Endothelial cell of umbilical vein (primary cell): ENCODE measurements around the gene MRPL34. TPM values are rescaled to one million over a fixed set of nuclear protein-coding genes. Genes with fewer than 3 reads are reported as not detected.

Experiments
- BruUV-seq: library from RNA; stranded (reverse); fragments of 400-500 nt; replicated peaks from 2 replicates; lab custom pipeline; 2021; lab: Mats Ljungman, UMichigan
- CTCF ChIA-PET: fragments of 300-600, 350-600 bp; sonication (Branson Sonifier 250); formaldehyde crosslinking; loops from one replicate; lab custom pipeline; 2021; ENCODE audit warnings: antibody characterized with exemption, inconsistent platforms; lab: Charles Lee
- POLR2A ChIA-PET: fragments of 300-600, 350-600 bp; sonication (Branson Sonifier 250); formaldehyde crosslinking; loops from one replicate; lab custom pipeline; 2021; ENCODE audit warnings: antibody characterized with exemption, inconsistent platforms; lab: Charles Lee
- DNase-seq: peaks from one replicate; pipeline ENCODE4 v3.0.0-alpha.2; 2011; ENCODE audit warnings: low read depth, low spot score
- FAIRE-seq: peaks from 2 replicates; lab custom pipeline; 2011; peaks lifted over from hg19 to GRCh38; lab: Jason Lieb, UNC
- H2AFZ ChIP-seq: 2 replicates; pipeline ENCODE4 v1.6.0; 2012; ENCODE audit warnings: low read depth, low read length, control low read depth, inconsistent platforms
- H3K27ac ChIP-seq: 2 replicates; pipeline ENCODE4 v1.5.1; 2011; ENCODE audit warnings: low read depth, mild to moderate bottlenecking, control low read depth, low read length, moderate library complexity; ENCODE audit not compliant: insufficient read depth
- H3K27me3 ChIP-seq, 2 experiments: 2 replicates each; pipeline versions ENCODE4 v1.6.0 to v1.6.1; 2011; ENCODE audit warnings: low read length in 2 of 2, mixed read lengths in 1 of 2; ENCODE audit not compliant: control insufficient read depth in 2 of 2, insufficient read depth in 2 of 2
- H3K36me3 ChIP-seq, 2 experiments: 2 replicates in 1 of 2; 3 replicates in 1 of 2; pipeline ENCODE4 v1.5.1; 2011; ENCODE audit warnings: low read length in 2 of 2, mild to moderate bottlenecking in 1 of 2, moderate library complexity in 1 of 2; ENCODE audit not compliant: control insufficient read depth in 2 of 2, insufficient read depth in 2 of 2; ENCODE audit errors: extremely low read depth in 1 of 2
- H3K4me1 ChIP-seq: 3 replicates; pipeline ENCODE4 v1.5.1; 2011; ENCODE audit warnings: mild to moderate bottlenecking, low read length; ENCODE audit not compliant: control insufficient read depth, insufficient read depth; ENCODE audit errors: extremely low read depth
- H3K4me2 ChIP-seq: 2 replicates; pipeline ENCODE4 v1.6.1; 2011; ENCODE audit warnings: low read length, control low read depth, mixed read lengths; ENCODE audit not compliant: insufficient read depth
- H3K4me3 ChIP-seq, 3 experiments: fragments of 200-600 bp in 1 of 3; sonication (generic), shearing (Covaris generic) in 1 of 3; replicated peaks in 1 of 3; 2 replicates each; pipeline ENCODE4 v1.5.1; 2011 to 2016; ENCODE audit warnings: control low read depth in 3 of 3, low read length in 3 of 3, mild to moderate bottlenecking in 2 of 3, inconsistent platforms in 1 of 3, low read depth in 1 of 3, moderate library complexity in 1 of 3; ENCODE audit not compliant: insufficient read depth in 1 of 3
- H3K79me2 ChIP-seq: 2 replicates; pipeline ENCODE4 v1.6.0; 2012; ENCODE audit warnings: low read length, inconsistent platforms; ENCODE audit not compliant: control insufficient read depth, insufficient read depth
- H3K9ac ChIP-seq: replicated peaks from 2 replicates; pipeline ENCODE3; 2011; ENCODE audit warnings: low read length, control low read depth; ENCODE audit not compliant: insufficient read depth; ENCODE audit errors: extremely low read depth
- H3K9me1 ChIP-seq: replicated peaks from 3 replicates; pipeline ENCODE4 v1.6.0; 2011; ENCODE audit warnings: mild to moderate bottlenecking, low read length; ENCODE audit not compliant: control insufficient read depth, insufficient read depth; ENCODE audit errors: extremely low read depth
- H3K9me3 ChIP-seq: replicated peaks from 2 replicates; pipeline ENCODE4 v1.5.1; 2012; ENCODE audit warnings: low read length, inconsistent platforms; ENCODE audit not compliant: control insufficient read depth, insufficient read depth
- H4K20me1 ChIP-seq: replicated peaks from 2 replicates; pipeline ENCODE3; 2011; ENCODE audit warnings: mild to moderate bottlenecking, low read length; ENCODE audit not compliant: control insufficient read depth, insufficient read depth; ENCODE audit errors: extremely low read depth
- CTCF ChIP-seq, 2 donors: IDR thresholded peaks; 1 replicate in 1 of 2; 2 replicates in 1 of 2; pipeline ENCODE4 v1.5.1; 2011; ENCODE audit warnings: low read length in 2 of 2, mild to moderate bottlenecking in 2 of 2, moderate library complexity in 2 of 2, control low read depth in 1 of 2, inconsistent platforms in 1 of 2, low read depth in 1 of 2; ENCODE audit not compliant: insufficient read depth in 1 of 2; ENCODE audit errors: extremely low read depth in 1 of 2
- EZH2 ChIP-seq: IDR thresholded peaks from 2 replicates; pipeline ENCODE4 v1.6.1; 2012; ENCODE audit warnings: borderline replicate concordance, low read depth, mild to moderate bottlenecking, moderate library complexity, low read length, inconsistent platforms; ENCODE audit not compliant: severe bottlenecking
- FOS ChIP-seq: IDR thresholded peaks from 2 replicates; pipeline ENCODE4 v1.6.1; 2011; ENCODE audit warnings: mild to moderate bottlenecking, low read length, moderate library complexity, borderline replicate concordance; ENCODE audit not compliant: insufficient read depth
- GATA2 ChIP-seq: IDR thresholded peaks from 2 replicates; pipeline ENCODE4 v1.7.0; 2011; ENCODE audit warnings: low read depth, mild to moderate bottlenecking, moderate library complexity, mixed read lengths, low read length; ENCODE audit not compliant: insufficient read length, insufficient read depth
- JUN ChIP-seq: IDR thresholded peaks from 2 replicates; pipeline ENCODE4 v1.6.1; 2011; ENCODE audit warnings: borderline replicate concordance, low read depth; ENCODE audit not compliant: insufficient read length, insufficient read depth
- MAX ChIP-seq: IDR thresholded peaks from 2 replicates; pipeline ENCODE4 v1.6.1; 2011; ENCODE audit not compliant: insufficient read depth, insufficient read length
- MYC ChIP-seq: IDR thresholded peaks from one replicate; pipeline ENCODE4 v1.6.1; 2011; ENCODE audit warnings: mild to moderate bottlenecking, low read depth, low read length
- POLR2A ChIP-seq: IDR thresholded peaks from 2 replicates; pipeline ENCODE4 v1.6.1; 2012; ENCODE audit warnings: low read depth, mild to moderate bottlenecking, control low read depth, low read length
- POLR2AphosphoS5 ChIP-seq: IDR thresholded peaks from 2 replicates; pipeline ENCODE4 v1.6.1; 2012; ENCODE audit warnings: low read depth, mild to moderate bottlenecking, control low read depth, low read length, moderate library complexity; ENCODE audit not compliant: insufficient read depth
- dilution Hi-C: fragments of 300-500 bp; cut with MboI; formaldehyde crosslinking; loops from one replicate; pipeline ENCODE4 v1.15.0; 2019; ENCODE audit warnings: low sequenced_read_pairs; ENCODE audit not compliant: extremely low pct_ligation_motif_present
- intact Hi-C: fragments of 100-400 bp; cut with micrococcal nuclease; formaldehyde crosslinking; loops from one replicate; pipeline ENCODE4 v1.10.0; 2022
- polyA plus RNA-seq, 4 experiments: library from polyadenylated mRNA; depleted of rRNA in 3 of 4; stranded (reverse) in 3 of 4; unstranded in 1 of 4; fragments of >200 nt; gene quantifications; 2 replicates each; pipeline versions ENCODE4 v1.2.1 to v1.2.3, GENCODE V29; 2011 to 2012; ENCODE audit warnings: missing spikeins in 1 of 4
- total RNA-seq: library from RNA; stranded (reverse); gene quantifications from 2 replicates; pipeline ENCODE4 v1.2.3, GENCODE V29; 2021

MRPL34 gene
- total and polyA plus RNA-seq, 2 donors (not counting 3 experiments of a cell fraction or from before 2014, with no cell fraction given): 45.5 to 55.7 TPM

GRCh38 chr19:17266589-17266974, 39.1 kb upstream of the MRPL34 start:
- BruUV-seq: no TSS peak
- ChIA-PET CTCF (interaction anchor here (0.8 to 2.7 kb wide), 3 partner anchors 9 to 31 kb away, joined by 3 to 15 read pairs (median 8); partner anchors contain the start of gene ANKLE1), POLR2A (interaction anchor here (0.8 to 1.2 kb wide), 2 partner anchors 15 to 52 kb away, joined by 3 to 5 read pairs; partner anchors contain the start of genes ANKLE1 and USE1)
- H4K20me1 ChIP-seq: no peaks in the 10 kb centered on the region
- H3K4me3 ChIP-seq: no peak overlapping the region
- no peak overlapping the region for H3K27ac ChIP-seq
- TF ChIP-seq POLR2A (no peak), FOS (no peak), MYC (no peak)
- H3K4me1 ChIP-seq: peaks cover 18% of the 10 kb centered on the region
- H3K9ac ChIP-seq: no peak overlapping the region
- no peaks in the 10 kb centered on the region for H3K9me3 ChIP-seq
- FAIRE-seq (no peak), DNase-seq (no peak)
- intact Hi-C loops (loop anchor here (2.0 kb wide), 3 partner anchors 32 to 370 kb away; partner anchors contain the start of gene OCEL1), dilution Hi-C loops (no loop called here)
- H3K4me2 ChIP-seq: no peak overlapping the region
- H3K79me2 ChIP-seq: peaks cover 14% of the 10 kb centered on the region
- no peaks in the 10 kb centered on the region for H3K27me3 ChIP-seq
- H3K36me3 ChIP-seq: peaks cover 6 to 7% of the 10 kb centered on the region in 2 experiments
- H3K9me1 ChIP-seq: no peaks in the 10 kb centered on the region
- H2AFZ ChIP-seq: peak overlapping the region; percentile 21

- intact Hi-C loops (loop anchor here (1.0 to 2.0 kb wide), 4 partner anchors 15 to 370 kb away; partner anchors contain the start of gene OCEL1), dilution Hi-C loops (no loop called here)
- TSS peak; percentile 84 for BruUV-seq
Observed at GRCh38 chr19:17266975-17267788, 38.5 kb upstream of the MRPL34 start, which contains the start of gene BABAM1. Gene BABAM1, plus strand, starts transcription at chr19:17267443. Its CDS starts 1,364 bp downstream, at chr19:17268807.

More at GRCh38 chr19:17266975-17267788, 38.5 kb upstream of the MRPL34 start, which contains the start of gene BABAM1:
- Histone ChIP-seq H4K20me1 (no peaks in the 10 kb centered on the region), H3K4me1 (peaks cover 18% of the 10 kb centered on the region), H3K4me3 (peak within 1 kb of the TSS; percentile 95 to 99 (median 99)), H3K27me3 (no peaks in the 10 kb centered on the region), H3K9me1 (no peaks in the 10 kb centered on the region), H3K9me3 (no peaks in the 10 kb centered on the region), H2AFZ (peak within 1 kb of the TSS; percentile 41), H3K36me3 (peaks cover 6 to 11% of the 10 kb centered on the region in 2 experiments), H3K27ac (peak within 1 kb of the TSS; percentile 56), H3K4me2 (peak within 1 kb of the TSS; percentile 95), H3K9ac (peak within 1 kb of the TSS; percentile 87), H3K79me2 (peaks cover 14% of the 10 kb centered on the region)
- TF ChIP-seq POLR2AphosphoS5 (peak; percentile 89), FOS (no peak), GATA2 (no peak), CTCF (IDR thresholded peaks at IDR 0.05; ENCODE audit: extremely low read depth in 1 of 2, insufficient read depth in 1 of 2, low read depth in 1 of 2, low read length in 2 of 2) (no peak), POLR2A (peak; percentile 82), JUN (no peak), MYC (no peak), MAX (no peak), EZH2 (peak; percentile 87)
- POLR2A ChIA-PET: interaction anchor here (0.8 to 1.2 kb wide), 2 partner anchors 14 to 52 kb away, joined by 3 to 5 read pairs; partner anchors contain the start of genes ANKLE1 and USE1
- FAIRE-seq (peak; percentile 99), DNase-seq (peak; percentile 99)
- CTCF ChIA-PET: interaction anchor here (0.8 to 2.7 kb wide), 4 partner anchors 9 to 32 kb away, joined by 3 to 15 read pairs (median 6); partner anchors contain the start of gene ANKLE1
